Activated CD4-positive, alpha-beta T cell treated with anti-CD3 and anti-CD28 coated beads, Interleukin-2, amount 50 U/mL, for 16 hours (primary cell): ENCODE measurements around the gene TRPM8.

Source experiments
- DNase-seq: peaks from one replicate; pipeline ENCODE4 v3.0.0-alpha.2; 2020

Gene TRPM8

GRCh38 chr2:233976690-233977294, 59.6 kb downstream of the TRPM8 start:
- peak; percentile 44 for DNase-seq

- no peak for DNase-seq
Measured at GRCh38 chr2:233977296-233977837, 60.2 kb downstream of the TRPM8 start.

- DNase-seq: no peak
Measured at GRCh38 chr2:233979748-233980147, 62.6 kb downstream of the TRPM8 start.

GRCh38 chr2:233980955-233981561, 63.9 kb downstream of the TRPM8 start:
- no peak for DNase-seq

GRCh38 chr2:233981574-233982420, 64.6 kb downstream of the TRPM8 start:
- no peak for DNase-seq

- DNase-seq: no peak
Measured at GRCh38 chr2:233982421-233983121, 65.4 kb downstream of the TRPM8 start.

GRCh38 chr2:233983445-233983844, 66.3 kb downstream of the TRPM8 start:
- no peak for DNase-seq

- no peak for DNase-seq
Measured at GRCh38 chr2:233988581-233988980, 71.4 kb downstream of the TRPM8 start.

GRCh38 chr2:233989221-233989858, 72.2 kb downstream of the TRPM8 start:
- DNase-seq: no peak

- peak; percentile 69 for DNase-seq
Measured at GRCh38 chr2:233990261-233990798, 73.2 kb downstream of the TRPM8 start.

- DNase-seq: no peak
Measured at GRCh38 chr2:233991196-233991595, 74.0 kb downstream of the TRPM8 start.

- no peak for DNase-seq
Measured at GRCh38 chr2:233992513-233993217, 75.5 kb downstream of the TRPM8 start.

GRCh38 chr2:233993461-233993860, 76.3 kb downstream of the TRPM8 start:
- DNase-seq: no peak

GRCh38 chr2:233994151-233994550, 77.0 kb downstream of the TRPM8 start:
- DNase-seq: no peak

- DNase-seq: no peak
Measured at GRCh38 chr2:233996000-233996399, 78.8 kb downstream of the TRPM8 start.

- no peak for DNase-seq
Measured at GRCh38 chr2:233996461-233996860, 79.3 kb downstream of the TRPM8 start.

GRCh38 chr2:233997707-233998106, 80.5 kb downstream of the TRPM8 start:
- DNase-seq: no peak

- DNase-seq: no peak
Measured at GRCh38 chr2:233999182-233999581, 82.0 kb downstream of the TRPM8 start.

GRCh38 chr2:234001380-234002160, 84.4 kb downstream of the TRPM8 start:
- peak; percentile 27 for DNase-seq

- no peak for DNase-seq
Measured at GRCh38 chr2:234002281-234002680, 85.1 kb downstream of the TRPM8 start.
